HCT116 (cell line): ENCODE measurements around the gene TIAM1. TPM values are rescaled to one million over a fixed set of nuclear protein-coding genes. Genes with fewer than 3 reads are reported as not detected.

Experiments
- ATAC-seq: fragments of 200-7000 bp; cut with Tn5 transposase; 2 replicates; pipeline ENCODE4 v1.9.1; 2020; ENCODE audit warnings: mild to moderate bottlenecking, moderate library complexity
- BruUV-seq: library from RNA; stranded (reverse); fragments of 400-500 nt; replicated peaks from 2 replicates; lab custom pipeline; 2021; lab: Mats Ljungman, UMichigan
- CTCF ChIA-PET: fragments of 300-600 bp; sonication (Branson Sonifier 250); formaldehyde crosslinking; loops from one replicate; lab custom pipeline; 2021; ENCODE audit warnings: antibody characterized with exemption; lab: Charles Lee
- POLR2A ChIA-PET: fragments of 300-600, 350-600 bp; sonication (Branson Sonifier 250); formaldehyde crosslinking; loops from one replicate; lab custom pipeline; 2021; ENCODE audit warnings: antibody characterized with exemption; lab: Charles Lee
- RAD21 ChIA-PET, 2 experiments: fragments of 300-600 bp; sonication (Branson Sonifier 250); formaldehyde crosslinking; loops; one replicate each; lab custom pipeline; 2023; ENCODE audit warnings: low total read pairs in 2 of 2; ENCODE audit not compliant: uncharacterized antibody in 2 of 2, unreplicated experiment in 2 of 2, low non-redundant PET in 1 of 2; lab: Charles Lee
- DNase-seq: peaks from one replicate; pipeline ENCODE4 v3.0.0-alpha.2; 2010; ENCODE audit warnings: low read depth, low spot score
- H2AFZ ChIP-seq: fragments of 200-600 bp; shearing (Covaris generic), sonication (generic); 2 replicates; pipeline ENCODE4 v1.6.1; 2017; ENCODE audit warnings: low read depth, mixed run types, mixed read lengths, antibody characterized with exemption, low read length; ENCODE audit not compliant: poor library complexity, severe bottlenecking
- H3K27ac ChIP-seq: 2 replicates; pipeline ENCODE4 v1.5.1; 2012; ENCODE audit warnings: low read depth, low read length
- H3K27me3 ChIP-seq: fragments of 200-600 bp; sonication (generic); 2 replicates; pipeline ENCODE4 v1.6.1; 2016; ENCODE audit warnings: mixed run types, low read length, mixed read lengths; ENCODE audit not compliant: insufficient read depth
- H3K36me3 ChIP-seq, 2 experiments: fragments of 200-500 bp in 1 of 2; fragments of 200-600 bp in 1 of 2; sonication (Bioruptor generic) in 1 of 2; sonication (generic) in 1 of 2; 2 replicates each; pipeline versions ENCODE4 v1.5.1 to v1.6.1; 2014 to 2016; ENCODE audit warnings: low read length in 2 of 2, inconsistent platforms in 1 of 2, mixed read lengths in 1 of 2, mixed run types in 1 of 2; ENCODE audit not compliant: insufficient read depth in 2 of 2, control insufficient read depth in 1 of 2
- H3K4me1 ChIP-seq, 2 experiments: fragments of 200-600 bp in 1 of 2; sonication (generic) in 1 of 2; 2 replicates each; pipeline versions ENCODE4 v1.5.1 to v1.6.1; 2012 to 2017; ENCODE audit warnings: low read length in 2 of 2, inconsistent platforms in 1 of 2, mild to moderate bottlenecking in 1 of 2, mixed read lengths in 1 of 2, mixed run types in 1 of 2, moderate library complexity in 1 of 2; ENCODE audit not compliant: insufficient read depth in 2 of 2, control insufficient read depth in 1 of 2
- H3K4me2 ChIP-seq: fragments of 200-600 bp; sonication (generic); 2 replicates; pipeline ENCODE4 v1.6.1; 2017; ENCODE audit warnings: mixed run types, low read length, mixed read lengths
- H3K4me3 ChIP-seq, 2 experiments: fragments of 200-600 bp in 1 of 2; sonication (generic) in 1 of 2; replicated peaks in 1 of 2; 2 replicates each; pipeline ENCODE4 v1.5.1; 2011 to 2016; ENCODE audit warnings: low read length in 2 of 2, control low read depth in 1 of 2, low read depth in 1 of 2, mild to moderate bottlenecking in 1 of 2, mixed read lengths in 1 of 2, mixed run types in 1 of 2
- H3K79me2 ChIP-seq: fragments of 200-600 bp; sonication (generic); 2 replicates; pipeline ENCODE4 v1.6.1; 2017; ENCODE audit warnings: mild to moderate bottlenecking, mixed run types, low read length, moderate library complexity, mixed read lengths; ENCODE audit not compliant: insufficient read depth
- H3K9ac ChIP-seq: fragments of 200-600 bp; sonication (generic); 2 replicates; pipeline ENCODE4 v1.6.1; 2016; ENCODE audit warnings: low read length, mixed read lengths
- H3K9me2 ChIP-seq: fragments of 200-600 bp; sonication (generic), shearing (Covaris generic); 2 replicates; pipeline ENCODE4 v1.6.1; 2017; ENCODE audit warnings: mixed run types, mild to moderate bottlenecking, moderate library complexity; ENCODE audit not compliant: insufficient read depth
- H3K9me3 ChIP-seq, 2 experiments: fragments of 200-500 bp in 1 of 2; fragments of 200-600 bp in 1 of 2; sonication (Bioruptor generic) in 1 of 2; sonication (generic) in 1 of 2; 2 replicates each; pipeline ENCODE4 v1.6.1; 2014 to 2017; ENCODE audit warnings: low read length in 2 of 2, mixed read lengths in 2 of 2, inconsistent platforms in 1 of 2, low read depth in 1 of 2, mild to moderate bottlenecking in 1 of 2, mixed run types in 1 of 2, moderate library complexity in 1 of 2; ENCODE audit not compliant: control insufficient read depth in 1 of 2, insufficient read depth in 1 of 2
- H4K20me1 ChIP-seq: fragments of 200-600 bp; sonication (generic), shearing (Covaris generic); 2 replicates; pipeline ENCODE4 v1.6.1; 2017; ENCODE audit warnings: mixed run types, mild to moderate bottlenecking, moderate library complexity; ENCODE audit not compliant: insufficient read depth
- CTCF ChIP-seq, 3 experiments: fragments of 200-600 bp in 1 of 3; sonication (generic) in 1 of 3; IDR thresholded peaks in 2 of 3; conservative IDR thresholded peaks in 1 of 3; 2 replicates each; pipeline ENCODE4 v1.5.1; 2012 to 2017; ENCODE audit warnings: low read depth in 2 of 3, low read length in 2 of 3, antibody characterized with exemption in 1 of 3, borderline replicate concordance in 1 of 3, control low read depth in 1 of 3, mild to moderate bottlenecking in 1 of 3, mixed read lengths in 1 of 3, mixed run types in 1 of 3, moderate library complexity in 1 of 3; ENCODE audit not compliant: insufficient read depth in 1 of 3
- EZH2 ChIP-seq: fragments of 200-600 bp; sonication (generic); IDR thresholded peaks from 2 replicates; pipeline ENCODE4 v1.6.1; 2017; ENCODE audit warnings: antibody characterized with exemption, mixed run types
- REST ChIP-seq: IDR thresholded peaks from 2 replicates; pipeline ENCODE4 v1.6.1; 2012; ENCODE audit warnings: low read depth
- ZBTB33 ChIP-seq: IDR thresholded peaks from 2 replicates; pipeline ENCODE4 v1.6.1; 2011; ENCODE audit warnings: mild to moderate bottlenecking, low read length, moderate library complexity; ENCODE audit not compliant: insufficient replicate concordance; ENCODE audit errors: extremely low read depth
- intact Hi-C: fragments of 100-400 bp; cut with micrococcal nuclease; formaldehyde crosslinking; loops from 2 replicates; pipeline ENCODE4 v1.10.0; 2022
- total RNA-seq: library from RNA; stranded (reverse); gene quantifications from one replicate; pipeline ENCODE4 v1.2.1, GENCODE V29; 2021; ENCODE audit not compliant: unreplicated experiment

TIAM1 gene
- total RNA-seq, 1 experiment from 2014 or later = 47.8 TPM

GRCh38 chr21:31351960-31352359 lies 7.9 kb upstream of the TIAM1 start:
- Histone ChIP-seq H3K9ac (peak overlapping the region; percentile 34), H4K20me1 (no peaks in the 10 kb centered on the region), H3K9me2 (no peaks in the 10 kb centered on the region), H3K36me3 (no peaks in the 10 kb centered on the region), H3K4me3 (0 out of 4 replicates have a peak overlapping the region, but pooled peaks of 1 of the 2 experiments have one; percentile 18), H3K4me2 (peak overlapping the region; percentile 64), H3K27ac (peak overlapping the region; percentile 79), H3K9me3 (peaks cover 5 to 10% of the 10 kb centered on the region in 2 experiments; a peak in 1 of 4 replicates), H3K79me2 (peaks cover 5% of the 10 kb centered on the region; the same call in 1 of the 2 replicates), H3K27me3 (no peaks in the 10 kb centered on the region)
- RAD21 ChIA-PET = no interaction called here
- ATAC-seq (no peak), DNase-seq (no peak)
- intact Hi-C loops = loop anchor here (2.0 to 5.0 kb wide), 2 partner anchors 70 to 157 kb away; no protein-coding TSS in a partner anchor
- no TSS peak for BruUV-seq
- TF ChIP-seq CTCF (IDR thresholded peaks at IDR 0.05 in 2 of 3, conservative IDR thresholded peaks at IDR 0.05 in 1 of 3; ENCODE audit: borderline replicate concordance in 1 of 3, insufficient read depth in 1 of 3, low read depth in 2 of 3, low read length in 2 of 3) (no peak), ZBTB33 (no peak), REST (no peak), EZH2 (no peak)
- TF ChIP-seq, all 23 proteins: peak for 0
- ChIA-PET POLR2A (no interaction called here), CTCF (no interaction called here)
- Histone ChIP-seq H2AFZ (no peak overlapping the region), H3K4me1 (peaks cover 65 to 81% of the 10 kb centered on the region in 2 experiments)
